SK-N-SH (cell line): ENCODE data around the gene BTBD2.

Experiments used
- CTCF ChIP-seq: fragments of 200-600 bp; sonication (generic); IDR thresholded peaks from 2 replicates; pipeline ENCODE4 v1.6.1; 2017; ENCODE audit warnings: antibody characterized with exemption, mild to moderate bottlenecking, moderate library complexity
- EP300 ChIP-seq, 2 experiments: IDR thresholded peaks; 2 replicates each; pipeline versions ENCODE4 v1.4.0 to v1.6.1; 2012; ENCODE audit warnings: borderline replicate concordance in 1 of 2, low read depth in 1 of 2, low read length in 1 of 2
- EZH2phosphoT487 ChIP-seq: fragments of 200-600 bp; sonication (generic); IDR thresholded peaks from 2 replicates; pipeline ENCODE4 v1.6.1; 2017; ENCODE audit warnings: low read depth, mixed run types, mild to moderate bottlenecking, antibody characterized with exemption, moderate library complexity, borderline replicate concordance
- MXI1 ChIP-seq: IDR thresholded peaks from 2 replicates; pipeline ENCODE4 v1.6.1; 2012; ENCODE audit warnings: mild to moderate bottlenecking, low read depth, low read length, improper control_type of control experiment
- PBX3 ChIP-seq: IDR thresholded peaks from 2 replicates; pipeline ENCODE4; 2012
- POLR2AphosphoS5 ChIP-seq: IDR thresholded peaks from 2 replicates; pipeline ENCODE4 v1.6.1; 2012; ENCODE audit warnings: low read depth, low read length
- RAD21 ChIP-seq: IDR thresholded peaks from 2 replicates; pipeline ENCODE4 v1.6.1; 2012; ENCODE audit warnings: mild to moderate bottlenecking, low read length
- REST ChIP-seq: IDR thresholded peaks from 2 replicates; pipeline ENCODE4 v1.6.1; 2012; ENCODE audit warnings: mild to moderate bottlenecking, low read depth, low read length, moderate library complexity
- RXRA ChIP-seq: IDR thresholded peaks from 2 replicates; pipeline ENCODE4 v1.4.0; 2012; ENCODE audit warnings: low read depth, mild to moderate bottlenecking, borderline replicate concordance
- SMC3 ChIP-seq: IDR thresholded peaks from 2 replicates; pipeline ENCODE4 v1.6.1; 2012; ENCODE audit warnings: low read depth, low read length, improper control_type of control experiment
- YY1 ChIP-seq: IDR thresholded peaks from 2 replicates; pipeline ENCODE4 v1.4.0; 2012; ENCODE audit warnings: low read depth, mild to moderate bottlenecking
- TF ChIP-seq, protein P1 (sequence below): fragments of 150-350 bp; IDR thresholded peaks from 2 replicates; pipeline ENCODE4 v1.6.1; 2017; ENCODE audit warnings: antibody characterized with exemption, low read length, low read depth, borderline replicate concordance

DNA sequence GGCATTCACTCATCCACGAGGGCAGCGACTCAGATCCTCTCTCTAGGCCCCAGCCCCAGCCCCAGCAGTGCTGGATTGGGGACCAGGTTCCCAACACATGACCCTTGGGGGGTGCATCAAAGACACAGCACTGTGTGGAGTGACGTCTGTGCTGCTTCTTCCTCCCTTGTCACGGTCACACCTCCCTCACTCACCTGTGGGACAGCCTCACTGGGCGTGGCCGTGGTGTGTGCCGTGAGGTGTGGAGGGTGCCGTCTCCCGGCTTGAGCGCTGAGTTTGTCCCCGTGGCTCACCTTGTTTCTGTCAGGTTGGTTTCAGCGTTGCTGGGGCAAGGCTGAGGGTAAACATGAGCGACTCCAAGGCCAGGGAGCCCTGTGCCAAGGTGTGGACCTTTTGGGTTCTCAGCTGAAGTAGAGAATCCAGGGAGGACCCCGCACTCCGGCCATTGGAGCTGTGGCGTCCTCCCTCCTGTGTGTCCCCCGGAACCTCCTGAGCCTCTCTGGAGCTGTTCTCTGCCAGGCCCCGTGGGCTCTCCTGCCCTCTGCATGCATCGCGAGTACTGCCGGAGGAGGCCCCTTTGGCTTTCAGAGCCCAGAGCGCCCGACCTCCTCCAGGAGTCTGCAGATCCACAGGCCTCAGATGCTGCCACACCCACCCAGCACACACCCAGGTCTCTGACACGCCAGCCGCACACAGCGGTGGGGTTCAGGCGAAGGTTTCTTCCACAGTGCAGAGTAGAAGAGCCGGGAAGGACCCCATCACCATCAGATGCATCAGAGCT lies 40.9 kb downstream of the BTBD2 start:
- TF ChIP-seq RXRA = no peak
- TF ChIP-seq POLR2AphosphoS5 = no peak
- TF ChIP-seq, protein P1, sequence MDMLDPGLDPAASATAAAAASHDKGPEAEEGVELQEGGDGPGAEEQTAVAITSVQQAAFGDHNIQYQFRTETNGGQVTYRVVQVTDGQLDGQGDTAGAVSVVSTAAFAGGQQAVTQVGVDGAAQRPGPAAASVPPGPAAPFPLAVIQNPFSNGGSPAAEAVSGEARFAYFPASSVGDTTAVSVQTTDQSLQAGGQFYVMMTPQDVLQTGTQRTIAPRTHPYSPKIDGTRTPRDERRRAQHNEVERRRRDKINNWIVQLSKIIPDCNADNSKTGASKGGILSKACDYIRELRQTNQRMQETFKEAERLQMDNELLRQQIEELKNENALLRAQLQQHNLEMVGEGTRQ = no peak
- no peak for TF ChIP-seq MXI1
- TF ChIP-seq CTCF = no peak
- no peak for TF ChIP-seq SMC3
- no peak for TF ChIP-seq EZH2phosphoT487
- no peak for TF ChIP-seq REST
- no peak for TF ChIP-seq EP300 (IDR thresholded peaks at IDR 0.05; ENCODE audit: borderline replicate concordance in 1 of 2, low read depth in 1 of 2, low read length in 1 of 2)
- TF ChIP-seq RAD21 = no peak
- TF ChIP-seq YY1 = no peak
- TF ChIP-seq PBX3 = no peak
